ENCODE results near the gene CLVS2.

- no peak for TF ChIP-seq CTCF (IDR thresholded peaks at IDR 0.05)
- TF ChIP-seq POLR2A (IDR thresholded peaks at IDR 0.05) = no peak
Measured at GRCh38 chr6:123074616-123075015, 78.6 kb downstream of the CLVS2 start.

Data from adrenal gland (tissue), 5 donors.